Measurements from ENCODE around the gene NXNL2.

- TF ChIP-seq POLR2AphosphoS5 (IDR thresholded peaks at IDR 0.05) (no peak), CTCF (IDR thresholded peaks at IDR 0.05) (no peak)
These were observed 40.0 kb downstream of the NXNL2 start for GRCh38 chr9:88574953-88575352.

All from breast epithelium (tissue), 3 donors.